ENCODE data around the gene TMEM132C. TPM values are rescaled to one million over a fixed set of nuclear protein-coding genes. Genes with fewer than 3 reads are reported as not detected.

The TMEM132C gene
- total RNA-seq, 2 experiments from 2014 or later, result not detected

- DNase-seq, result no peak
- POLR2A ChIA-PET, result no interaction called here
- H3K9me3 Mint-ChIP-seq, result peaks cover 5% of the 10 kb centered on the region
- no peak overlapping the region for H3K4me3 Mint-ChIP-seq
- H3K36me3 Mint-ChIP-seq, result no peaks in the 10 kb centered on the region
- ATAC-seq (ENCODE audit: low read depth), result no peak
- no peaks in the 10 kb centered on the region for H3K4me1 Mint-ChIP-seq
- H3K27ac Mint-ChIP-seq, result no peak overlapping the region
- peaks cover 3% of the 10 kb centered on the region for H3K27me3 Mint-ChIP-seq
Measured at GRCh38 chr12:128724468-128725046, 457.6 kb downstream of the TMEM132C start.

- H3K36me3 Mint-ChIP-seq, result no peaks in the 10 kb centered on the region
- POLR2A ChIA-PET, result no interaction called here
- peaks cover 3% of the 10 kb centered on the region for H3K27me3 Mint-ChIP-seq
- H3K4me3 Mint-ChIP-seq, result no peak overlapping the region
- no peak overlapping the region for H3K27ac Mint-ChIP-seq
- no peak for DNase-seq
- H3K4me1 Mint-ChIP-seq, result no peaks in the 10 kb centered on the region
- no peak for ATAC-seq (ENCODE audit: low read depth)
- H3K9me3 Mint-ChIP-seq, result peaks cover 4% of the 10 kb centered on the region
Measured at GRCh38 chr12:128726886-128727285, 459.9 kb downstream of the TMEM132C start.

GRCh38 chr12:128727461-128727860 lies 460.5 kb downstream of the TMEM132C start:
- POLR2A ChIA-PET, result no interaction called here

GRCh38 chr12:128727999-128728398 lies 461.0 kb downstream of the TMEM132C start:
- no peak overlapping the region for H3K4me3 Mint-ChIP-seq

More at GRCh38 chr12:128727461-128727860, 460.5 kb downstream of the TMEM132C start:
- no peaks in the 10 kb centered on the region for H3K36me3 Mint-ChIP-seq
- H3K4me1 Mint-ChIP-seq, result no peaks in the 10 kb centered on the region
- DNase-seq (no peak), ATAC-seq (ENCODE audit: low read depth) (no peak)
- H3K4me3 Mint-ChIP-seq, result no peak overlapping the region
- no peak overlapping the region for H3K27ac Mint-ChIP-seq
- H3K9me3 Mint-ChIP-seq, result peaks cover 4% of the 10 kb centered on the region
- H3K27me3 Mint-ChIP-seq, result peaks cover 3% of the 10 kb centered on the region

GRCh38 chr12:128729628-128730121 lies 462.7 kb downstream of the TMEM132C start:
- Mint-ChIP-seq H3K9me3 (peaks cover 4% of the 10 kb centered on the region), H3K27me3 (peaks cover 3% of the 10 kb centered on the region), H3K4me1 (no peaks in the 10 kb centered on the region), H3K4me3 (no peak overlapping the region), H3K36me3 (no peaks in the 10 kb centered on the region), H3K27ac (no peak overlapping the region)
- POLR2A ChIA-PET, result no interaction called here
- DNase-seq, result no peak
- no peak for ATAC-seq (ENCODE audit: low read depth)

More at GRCh38 chr12:128727999-128728398, 461.0 kb downstream of the TMEM132C start:
- no peaks in the 10 kb centered on the region for H3K4me1 Mint-ChIP-seq
- ATAC-seq (ENCODE audit: low read depth) (no peak), DNase-seq (no peak)
- no peaks in the 10 kb centered on the region for H3K36me3 Mint-ChIP-seq
- peaks cover 3% of the 10 kb centered on the region for H3K27me3 Mint-ChIP-seq
- no peak overlapping the region for H3K27ac Mint-ChIP-seq
- peaks cover 4% of the 10 kb centered on the region for H3K9me3 Mint-ChIP-seq
- POLR2A ChIA-PET, result no interaction called here

GRCh38 chr12:128734371-128734770 lies 467.4 kb downstream of the TMEM132C start:
- ATAC-seq (ENCODE audit: low read depth) (no peak), DNase-seq (no peak)
- Mint-ChIP-seq H3K36me3 (no peaks in the 10 kb centered on the region), H3K4me1 (no peaks in the 10 kb centered on the region), H3K27me3 (no peaks in the 10 kb centered on the region), H3K27ac (no peak overlapping the region), H3K4me3 (no peak overlapping the region), H3K9me3 (no peaks in the 10 kb centered on the region)
- POLR2A ChIA-PET, result no interaction called here

GRCh38 chr12:128737292-128737966 lies 470.5 kb downstream of the TMEM132C start:
- DNase-seq, result no peak
- no peak overlapping the region for H3K4me3 Mint-ChIP-seq
- peaks cover 2% of the 10 kb centered on the region for H3K9me3 Mint-ChIP-seq
- no peaks in the 10 kb centered on the region for H3K4me1 Mint-ChIP-seq
- POLR2A ChIA-PET, result no interaction called here
- no peaks in the 10 kb centered on the region for H3K36me3 Mint-ChIP-seq
- H3K27me3 Mint-ChIP-seq, result no peaks in the 10 kb centered on the region
- no peak overlapping the region for H3K27ac Mint-ChIP-seq
- ATAC-seq (ENCODE audit: low read depth), result no peak

GRCh38 chr12:128743916-128744315 lies 476.9 kb downstream of the TMEM132C start:
- DNase-seq (no peak), ATAC-seq (ENCODE audit: low read depth) (no peak)
- H3K27me3 Mint-ChIP-seq, result peaks cover 6% of the 10 kb centered on the region
- peaks cover 2% of the 10 kb centered on the region for H3K9me3 Mint-ChIP-seq
- no peak overlapping the region for H3K4me3 Mint-ChIP-seq
- H3K27ac Mint-ChIP-seq, result no peak overlapping the region
- H3K4me1 Mint-ChIP-seq, result no peaks in the 10 kb centered on the region
- H3K36me3 Mint-ChIP-seq, result no peaks in the 10 kb centered on the region
- POLR2A ChIA-PET, result no interaction called here

- no peak for ATAC-seq (ENCODE audit: low read depth)
- peaks cover 6% of the 10 kb centered on the region for H3K27me3 Mint-ChIP-seq
- H3K4me3 Mint-ChIP-seq, result no peak overlapping the region
- POLR2A ChIA-PET, result no interaction called here
- DNase-seq, result no peak
- H3K9me3 Mint-ChIP-seq, result no peaks in the 10 kb centered on the region
- no peaks in the 10 kb centered on the region for H3K4me1 Mint-ChIP-seq
- no peak overlapping the region for H3K27ac Mint-ChIP-seq
- H3K36me3 Mint-ChIP-seq, result no peaks in the 10 kb centered on the region
Measured at GRCh38 chr12:128745772-128746689, 479.1 kb downstream of the TMEM132C start.

- ATAC-seq (ENCODE audit: low read depth), result no peak
- Mint-ChIP-seq H3K36me3 (no peaks in the 10 kb centered on the region), H3K27ac (no peak overlapping the region), H3K9me3 (no peaks in the 10 kb centered on the region), H3K4me3 (no peak overlapping the region), H3K27me3 (peaks cover 6% of the 10 kb centered on the region), H3K4me1 (no peaks in the 10 kb centered on the region)
- DNase-seq, result no peak
- POLR2A ChIA-PET, result no interaction called here
Measured at GRCh38 chr12:128747441-128747840, 480.5 kb downstream of the TMEM132C start.

GRCh38 chr12:128752386-128752785 lies 485.4 kb downstream of the TMEM132C start:
- POLR2A ChIA-PET, result no interaction called here
- no peak overlapping the region for H3K4me3 Mint-ChIP-seq
- no peak for ATAC-seq (ENCODE audit: low read depth)

GRCh38 chr12:128753438-128753837 lies 486.5 kb downstream of the TMEM132C start:
- H3K4me3 Mint-ChIP-seq, result no peak overlapping the region
- H3K9me3 Mint-ChIP-seq, result no peaks in the 10 kb centered on the region
- H3K27me3 Mint-ChIP-seq, result no peaks in the 10 kb centered on the region
- DNase-seq (no peak), ATAC-seq (ENCODE audit: low read depth) (no peak)
- H3K36me3 Mint-ChIP-seq, result no peaks in the 10 kb centered on the region
- POLR2A ChIA-PET, result no interaction called here
- H3K4me1 Mint-ChIP-seq, result no peaks in the 10 kb centered on the region
- H3K27ac Mint-ChIP-seq, result no peak overlapping the region

More at GRCh38 chr12:128752386-128752785, 485.4 kb downstream of the TMEM132C start:
- Mint-ChIP-seq H3K9me3 (no peaks in the 10 kb centered on the region), H3K4me1 (no peaks in the 10 kb centered on the region), H3K27me3 (peaks cover 2% of the 10 kb centered on the region), H3K36me3 (no peaks in the 10 kb centered on the region), H3K27ac (no peak overlapping the region)
- DNase-seq, result no peak

- H3K4me3 Mint-ChIP-seq, result no peak overlapping the region
- H3K27me3 Mint-ChIP-seq, result no peaks in the 10 kb centered on the region
- ATAC-seq (ENCODE audit: low read depth) (no peak), DNase-seq (no peak)
- no peaks in the 10 kb centered on the region for H3K36me3 Mint-ChIP-seq
- H3K9me3 Mint-ChIP-seq, result no peaks in the 10 kb centered on the region
- H3K4me1 Mint-ChIP-seq, result no peaks in the 10 kb centered on the region
- POLR2A ChIA-PET, result no interaction called here
- H3K27ac Mint-ChIP-seq, result no peak overlapping the region
Measured at GRCh38 chr12:128754275-128754674, 487.3 kb downstream of the TMEM132C start.
